Activated CD4-positive, alpha-beta T cell treated with anti-CD3 and anti-CD28 coated beads, Interleukin-2, Interleukin-6, amounts not matched to agents 100 ng/mL and 50 ng/mL, durations not matched to agents 16 hours and 8 hours (primary cell): ENCODE data around the gene ADARB2.
"Not testable (repeated sequence)": the region's sequence is repeated elsewhere in the genome, so short reads cannot be mapped to it uniquely, and the experiment has no call there.

Source experiments
- DNase-seq: peaks from one replicate; pipeline ENCODE4 v3.0.0-alpha.2; 2020

The ADARB2 gene

GRCh38 chr10:1401071-1401965 lies 336.0 kb downstream of the ADARB2 start:
- no peak for DNase-seq

GRCh38 chr10:1400101-1401070 lies 336.9 kb downstream of the ADARB2 start:
- DNase-seq: no peak

- DNase-seq: no peak
These were observed 337.8 kb downstream of the ADARB2 start for GRCh38 chr10:1399431-1400100.

GRCh38 chr10:1398626-1399410 lies 338.5 kb downstream of the ADARB2 start:
- DNase-seq: no peak

- DNase-seq: not testable (repeated sequence)
These were observed 339.2 kb downstream of the ADARB2 start for GRCh38 chr10:1398116-1398515.

GRCh38 chr10:1396297-1396635 lies 341.1 kb downstream of the ADARB2 start:
- DNase-seq: no peak

- DNase-seq: no peak
These were observed 341.6 kb downstream of the ADARB2 start for GRCh38 chr10:1395481-1396296.

GRCh38 chr10:1395025-1395480 lies 342.3 kb downstream of the ADARB2 start:
- no peak for DNase-seq

GRCh38 chr10:1394155-1394912 lies 343.0 kb downstream of the ADARB2 start:
- DNase-seq: no peak

- no peak for DNase-seq
These were observed 343.8 kb downstream of the ADARB2 start for GRCh38 chr10:1393481-1393880.

GRCh38 chr10:1392127-1392526 lies 345.2 kb downstream of the ADARB2 start:
- no peak for DNase-seq

- DNase-seq: no peak
These were observed 347.1 kb downstream of the ADARB2 start for GRCh38 chr10:1390200-1390599.

GRCh38 chr10:1384026-1384425 lies 353.3 kb downstream of the ADARB2 start:
- no peak for DNase-seq

GRCh38 chr10:1382711-1383110 lies 354.6 kb downstream of the ADARB2 start:
- DNase-seq: no peak

GRCh38 chr10:1381339-1381738 lies 356.0 kb downstream of the ADARB2 start:
- DNase-seq: no peak

- no peak for DNase-seq
These were observed 357.1 kb downstream of the ADARB2 start for GRCh38 chr10:1380088-1380671.

- no peak for DNase-seq
These were observed 357.7 kb downstream of the ADARB2 start for GRCh38 chr10:1379601-1380000.

- DNase-seq: no peak
These were observed 358.9 kb downstream of the ADARB2 start for GRCh38 chr10:1378473-1378872.

- no peak for DNase-seq
These were observed 359.5 kb downstream of the ADARB2 start for GRCh38 chr10:1377740-1378397.

GRCh38 chr10:1377231-1377630 lies 360.1 kb downstream of the ADARB2 start:
- DNase-seq: no peak
